HepG2 (cell line): Measurements from ENCODE around the gene PRKCG. TPM values are rescaled to one million over a fixed set of nuclear protein-coding genes. Genes with fewer than 3 reads are reported as not detected.

ENCODE experiments used
- ATAC-seq: fragments of 200-7000 bp; cut with Tn5 transposase; 3 replicates; pipeline ENCODE4 v1.9.1; 2020; ENCODE audit warnings: mild to moderate bottlenecking, moderate library complexity
- BruUV-seq: library from RNA; stranded (reverse); fragments of 400-500 nt; replicated peaks from 2 replicates; lab custom pipeline; 2021; lab: Mats Ljungman, UMichigan
- CTCF ChIA-PET: fragments of 300-600 bp; formaldehyde crosslinking; extraction: SDS; loops from one replicate; lab custom pipeline; 2021; ENCODE audit warnings: low total read pairs, inconsistent platforms, low intra/inter-chr PET ratio; lab: Yijun Ruan, JAX
- POLR2A ChIA-PET: fragments of 350-600 bp; sonication (Branson Sonifier 250); formaldehyde crosslinking; loops from one replicate; lab custom pipeline; 2020; ENCODE audit warnings: antibody characterized with exemption, inconsistent platforms; lab: Yijun Ruan, JAX
- DNase-seq: peaks from one replicate; pipeline ENCODE4 v3.0.0-alpha.2; 2015; ENCODE audit warnings: low spot score
- FAIRE-seq: peaks from 3 replicates; lab custom pipeline; 2011; peaks lifted over from hg19 to GRCh38; lab: Jason Lieb, UNC
- H2AFZ ChIP-seq: one replicate; pipeline ENCODE4 v1.6.1; 2011; ENCODE audit warnings: low read length, inconsistent platforms
- H3K27ac ChIP-seq: fragments of 300-600 bp; 3 replicates; pipeline ENCODE4 v1.8.0; 2011; ENCODE audit warnings: mixed run types, mild to moderate bottlenecking, mixed read lengths, low read length, inconsistent platforms; ENCODE audit not compliant: insufficient read depth; ENCODE audit errors: extremely low read length
- H3K27me3 ChIP-seq, 2 experiments: fragments of 200-600 bp in 1 of 2; 2 replicates in 1 of 2; 3 replicates in 1 of 2; pipeline versions ENCODE4 v1.6.0 to v1.8.0; 2011; ENCODE audit warnings: low read length in 2 of 2, mild to moderate bottlenecking in 2 of 2, moderate library complexity in 2 of 2, inconsistent platforms in 1 of 2; ENCODE audit not compliant: insufficient read depth in 2 of 2, control insufficient read depth in 1 of 2
- H3K36me3 ChIP-seq, 2 experiments: fragments of 200-600 bp in 1 of 2; replicated peaks in 1 of 2; 2 replicates in 1 of 2; 3 replicates in 1 of 2; pipeline versions ENCODE4 v1.5.1 to v1.8.0; 2011; ENCODE audit warnings: low read length in 2 of 2, inconsistent platforms in 1 of 2; ENCODE audit not compliant: insufficient read depth in 2 of 2, control insufficient read depth in 1 of 2
- H3K4me1 ChIP-seq: 2 replicates; pipeline ENCODE4 v1.5.1; 2012; ENCODE audit warnings: low read length, inconsistent platforms; ENCODE audit not compliant: insufficient read depth
- H3K4me2 ChIP-seq: 2 replicates; pipeline ENCODE4 v1.6.0; 2011; ENCODE audit warnings: low read depth, low read length, inconsistent platforms
- H3K4me3 ChIP-seq, 3 experiments: fragments of 200-600 bp in 1 of 3; sonication (generic), shearing (Covaris generic) in 1 of 3; replicated peaks in 1 of 3; 2 replicates each; pipeline ENCODE4 v1.5.1; 2011 to 2016; ENCODE audit warnings: low read length in 3 of 3, inconsistent platforms in 2 of 3, low read depth in 2 of 3, mild to moderate bottlenecking in 2 of 3, control low read depth in 1 of 3, mixed read lengths in 1 of 3; ENCODE audit not compliant: insufficient read depth in 1 of 3
- H3K79me2 ChIP-seq: one replicate; pipeline ENCODE4 v1.6.1; 2011; ENCODE audit warnings: low read length, inconsistent platforms; ENCODE audit not compliant: insufficient read depth
- H3K9ac ChIP-seq: 2 replicates; pipeline ENCODE4 v1.6.0; 2011; ENCODE audit warnings: mild to moderate bottlenecking, low read depth, low read length, inconsistent platforms; ENCODE audit not compliant: insufficient read depth
- H3K9me3 ChIP-seq: 2 replicates; pipeline ENCODE4 v1.5.1; 2012; ENCODE audit warnings: mild to moderate bottlenecking, low read length
- H4K20me1 ChIP-seq: 2 replicates; pipeline ENCODE4 v1.6.0; 2011; ENCODE audit warnings: inconsistent platforms, mild to moderate bottlenecking, low read length, moderate library complexity; ENCODE audit not compliant: insufficient read depth
- ATF7-NPFF ChIP-seq: sonication (generic); formaldehyde crosslinking; IDR thresholded peaks from 2 replicates; pipeline ENCODE4 v1.8.1; 2023; ENCODE audit warnings: mild to moderate bottlenecking, low read depth, missing genetic modification reagents, moderate library complexity
- ATRX ChIP-seq: sonication (generic); formaldehyde crosslinking; IDR thresholded peaks from 2 replicates; pipeline ENCODE4 v1.4.0; 2020; ENCODE audit warnings: missing genetic modification reagents, borderline replicate concordance
- DMAP1 ChIP-seq: IDR thresholded peaks from 2 replicates; pipeline ENCODE4 v1.6.1; 2016
- HOXA9 ChIP-seq: sonication (generic); formaldehyde crosslinking; IDR thresholded peaks from 2 replicates; pipeline ENCODE4 v1.8.1; 2022; ENCODE audit warnings: missing genetic modification reagents, mild to moderate bottlenecking, moderate library complexity, borderline replicate concordance
- LCORL ChIP-seq, 2 experiments: fragments of 450-650 bp in 1 of 2; sonication (generic) in 1 of 2; formaldehyde crosslinking in 1 of 2; IDR thresholded peaks; 2 replicates each; pipeline versions ENCODE4 v1.5.0 to v1.6.1; 2017 to 2020; ENCODE audit warnings: antibody characterized with exemption in 1 of 2, missing genetic modification reagents in 1 of 2
- MAFF ChIP-seq: IDR thresholded peaks from 2 replicates; pipeline ENCODE4 v1.6.1; 2011; ENCODE audit warnings: low read depth, low read length, improper control_type of control experiment
- SMARCE1 ChIP-seq: fragments of 450-650 bp; IDR thresholded peaks from 2 replicates; pipeline ENCODE4 v1.6.1; 2017; ENCODE audit warnings: borderline replicate concordance
- SRF ChIP-seq: IDR thresholded peaks from 2 replicates; pipeline ENCODE4 v1.6.1; 2011; ENCODE audit warnings: mild to moderate bottlenecking, low read depth, low read length, moderate library complexity
- ZFP37 ChIP-seq: sonication (generic); formaldehyde crosslinking; IDR thresholded peaks from 2 replicates; pipeline ENCODE4 v1.4.0; 2020; ENCODE audit warnings: missing genetic modification reagents, borderline replicate concordance
- ZNF558 ChIP-seq: sonication (generic); formaldehyde crosslinking; IDR thresholded peaks from 2 replicates; pipeline ENCODE4 v1.9.0; 2022; ENCODE audit warnings: mild to moderate bottlenecking, missing genetic modification reagents, borderline replicate concordance
- ZSCAN29 ChIP-seq: sonication (generic); formaldehyde crosslinking; conservative IDR thresholded peaks from 2 replicates; pipeline ENCODE4 v1.4.0; 2020; ENCODE audit warnings: mild to moderate bottlenecking, missing genetic modification reagents
- WGBS: methylation state at CpG from one replicate; pipeline ENCODE4 v1.1.6; 2017; ENCODE audit warnings: low lambda C conversion rate; 5-methylcytosine and 5-hydroxymethylcytosine counted together
- in situ Hi-C: cut with HindIII; loops from 2 replicates; pipeline ENCODE4 v1.10.0; 2017; ENCODE audit warnings: low pct_unique_long_range_greater_than_20kb; ENCODE audit not compliant: extremely low pct_ligation_motif_present
- intact Hi-C: fragments of 100-400 bp; cut with micrococcal nuclease; formaldehyde crosslinking; loops from one replicate; pipeline ENCODE4 v1.10.0; 2022; ENCODE audit not compliant: unreplicated experiment
- polyA plus RNA-seq, 8 experiments: library from polyadenylated mRNA; depleted of rRNA in 3 of 8; stranded (reverse) in 7 of 8; unstranded in 1 of 8; fragments of >200 nt; fragmentation: Illumina TruSeq in 4 of 8; extraction: Trizol in 4 of 8; gene quantifications; 2 replicates each; pipeline versions ENCODE4 v1.2.1 to v1.2.3, GENCODE V29; 2011 to 2016; ENCODE audit warnings: low read depth in 4 of 8, missing spikeins in 1 of 8, mixed read lengths in 1 of 8; ENCODE audit not compliant: insufficient read depth in 1 of 8
- total RNA-seq, 5 experiments: library from RNA; depleted of rRNA; stranded (reverse); fragments of >200 nt; fragmentation: Illumina TruSeq; extraction: Trizol; gene quantifications; 2 replicates each; pipeline ENCODE4 v1.2.3, GENCODE V29; 2016; ENCODE audit warnings: low read depth in 1 of 5
- TF ChIP-seq, protein P1 (sequence below): sonication (generic); formaldehyde crosslinking; IDR thresholded peaks from 2 replicates; pipeline ENCODE4 v1.5.0; 2020; ENCODE audit warnings: mild to moderate bottlenecking, missing genetic modification reagents
- TF ChIP-seq, protein P2 (sequence below): sonication (generic); formaldehyde crosslinking; IDR thresholded peaks from 2 replicates; pipeline ENCODE4 v1.9.0; 2021; ENCODE audit warnings: missing genetic modification reagents, mild to moderate bottlenecking, borderline replicate concordance

Gene PRKCG
- total and polyA plus RNA-seq, 2 of the 13 experiments (the other 11 are each of a cell fraction or from before 2014, with no cell fraction given) = 0.02 to 0.03 TPM

GRCh38 chr19:53945441-53945840, 63.4 kb downstream of the PRKCG start:
- H3K27ac ChIP-seq = no peak overlapping the region
- no peak overlapping the region for H3K9ac ChIP-seq
- FAIRE-seq (no peak), DNase-seq (no peak), ATAC-seq (no peak)
- POLR2A ChIA-PET = no interaction called here
- intact Hi-C loops (no loop called here), in situ Hi-C loops (no loop called here)
- CTCF ChIA-PET = no interaction called here
- H3K4me2 ChIP-seq = no peak overlapping the region
- BruUV-seq = no TSS peak
- H3K79me2 ChIP-seq = no peaks in the 10 kb centered on the region
- no peak overlapping the region for H2AFZ ChIP-seq
- TF ChIP-seq ATRX (no peak), HOXA9 (no peak), ZFP37 (CRISPR knock-in tag) (no peak), ZNF558 (CRISPR knock-in tag) (no peak), LCORL (IDR thresholded peaks at IDR 0.05) (no peak), LCORL (CRISPR knock-in tag; IDR thresholded peaks at IDR 0.05) (no peak), DMAP1 (CRISPR knock-in tag) (no peak), ZSCAN29 (no peak), SMARCE1 (no peak), ATF7-NPFF (no peak), SRF (peak; percentile 67), MAFF (0 out of 2 replicates have a peak, but pooled peaks have one; percentile 6)
- TF ChIP-seq, protein P1, sequence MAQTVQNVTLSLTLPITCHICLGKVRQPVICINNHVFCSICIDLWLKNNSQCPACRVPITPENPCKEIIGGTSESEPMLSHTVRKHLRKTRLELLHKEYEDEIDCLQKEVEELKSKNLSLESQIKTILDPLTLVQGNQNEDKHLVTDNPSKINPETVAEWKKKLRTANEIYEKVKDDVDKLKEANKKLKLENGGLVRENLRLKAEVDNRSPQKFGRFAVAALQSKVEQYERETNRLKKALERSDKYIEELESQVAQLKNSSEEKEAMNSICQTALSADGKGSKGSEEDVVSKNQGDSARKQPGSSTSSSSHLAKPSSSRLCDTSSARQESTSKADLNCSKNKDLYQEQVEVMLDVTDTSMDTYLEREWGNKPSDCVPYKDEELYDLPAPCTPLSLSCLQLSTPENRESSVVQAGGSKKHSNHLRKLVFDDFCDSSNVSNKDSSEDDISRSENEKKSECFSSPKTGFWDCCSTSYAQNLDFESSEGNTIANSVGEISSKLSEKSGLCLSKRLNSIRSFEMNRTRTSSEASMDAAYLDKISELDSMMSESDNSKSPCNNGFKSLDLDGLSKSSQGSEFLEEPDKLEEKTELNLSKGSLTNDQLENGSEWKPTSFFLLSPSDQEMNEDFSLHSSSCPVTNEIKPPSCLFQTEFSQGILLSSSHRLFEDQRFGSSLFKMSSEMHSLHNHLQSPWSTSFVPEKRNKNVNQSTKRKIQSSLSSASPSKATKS (CRISPR knock-in tag) = no peak
- TF ChIP-seq, protein P2, sequence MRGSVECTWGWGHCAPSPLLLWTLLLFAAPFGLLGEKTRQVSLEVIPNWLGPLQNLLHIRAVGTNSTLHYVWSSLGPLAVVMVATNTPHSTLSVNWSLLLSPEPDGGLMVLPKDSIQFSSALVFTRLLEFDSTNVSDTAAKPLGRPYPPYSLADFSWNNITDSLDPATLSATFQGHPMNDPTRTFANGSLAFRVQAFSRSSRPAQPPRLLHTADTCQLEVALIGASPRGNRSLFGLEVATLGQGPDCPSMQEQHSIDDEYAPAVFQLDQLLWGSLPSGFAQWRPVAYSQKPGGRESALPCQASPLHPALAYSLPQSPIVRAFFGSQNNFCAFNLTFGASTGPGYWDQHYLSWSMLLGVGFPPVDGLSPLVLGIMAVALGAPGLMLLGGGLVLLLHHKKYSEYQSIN = no peak
- no peaks in the 10 kb centered on the region for H3K4me1 ChIP-seq
- H3K36me3 ChIP-seq = no peaks in the 10 kb centered on the region
- 0 out of 2 replicates have a peak, but pooled peaks cover 2% of the 10 kb centered on the region for H4K20me1 ChIP-seq
- peaks cover 0 to 31% of the 10 kb centered on the region in 2 experiments; a peak in 2 of 5 replicates for H3K27me3 ChIP-seq
- 0% methylated on average over 9 of the region's 9 CpGs for WGBS
- H3K4me3 ChIP-seq = no peak overlapping the region
- no peaks in the 10 kb centered on the region for H3K9me3 ChIP-seq
